GM21737 (cell line): ENCODE results near the gene ALG14.

Experiments used
- ATAC-seq: cut with Tn5 transposase; IDR thresholded peaks from one replicate; pipeline ENCODE4 v1.9.1; 2021; ENCODE audit warnings: mild to moderate bottlenecking, moderate library complexity; ENCODE audit not compliant: unreplicated experiment

The ALG14 gene

GRCh38 chr1:94986783-94987182, 86.0 kb downstream of the ALG14 start:
- ATAC-seq: no peak

GRCh38 chr1:94983171-94983739, 89.5 kb downstream of the ALG14 start:
- ATAC-seq: no peak

GRCh38 chr1:94982398-94982797, 90.4 kb downstream of the ALG14 start:
- no peak for ATAC-seq

- ATAC-seq: no peak
Observed at GRCh38 chr1:94981575-94981973, 91.2 kb downstream of the ALG14 start.

GRCh38 chr1:94980582-94981574, 91.9 kb downstream of the ALG14 start:
- no peak for ATAC-seq

- no peak for ATAC-seq
Observed at GRCh38 chr1:94979656-94980581, 92.8 kb downstream of the ALG14 start.

- ATAC-seq: no peak
Observed at GRCh38 chr1:94979131-94979530, 93.6 kb downstream of the ALG14 start.

GRCh38 chr1:94978401-94978800, 94.3 kb downstream of the ALG14 start:
- no peak for ATAC-seq

GRCh38 chr1:94976971-94977548, 95.7 kb downstream of the ALG14 start:
- ATAC-seq: no peak

- no peak for ATAC-seq
Observed at GRCh38 chr1:94974824-94975223, 97.9 kb downstream of the ALG14 start.

GRCh38 chr1:94974241-94974640, 98.5 kb downstream of the ALG14 start:
- ATAC-seq: no peak

- ATAC-seq: no peak
Observed at GRCh38 chr1:94973309-94973922, 99.3 kb downstream of the ALG14 start.

- ATAC-seq: no peak
Observed at GRCh38 chr1:94971491-94971924, 101.2 kb downstream of the ALG14 start.

GRCh38 chr1:94970783-94971182, 102.0 kb downstream of the ALG14 start:
- no peak for ATAC-seq

GRCh38 chr1:94969137-94969536, 103.6 kb downstream of the ALG14 start:
- ATAC-seq: no peak

- no peak for ATAC-seq
Observed at GRCh38 chr1:94966033-94966432, 106.7 kb downstream of the ALG14 start.

- no peak for ATAC-seq
Observed at GRCh38 chr1:94963864-94964263, 108.9 kb downstream of the ALG14 start.

GRCh38 chr1:94962409-94963265, 110.1 kb downstream of the ALG14 start:
- ATAC-seq: peak; percentile 87

GRCh38 chr1:94961988-94962387, 110.8 kb downstream of the ALG14 start:
- no peak for ATAC-seq
